ENCODE data around the gene NOVA2. TPM values are rescaled to one million over a fixed set of nuclear protein-coding genes. Genes with fewer than 3 reads are reported as not detected.

NOVA2 gene, protein sequence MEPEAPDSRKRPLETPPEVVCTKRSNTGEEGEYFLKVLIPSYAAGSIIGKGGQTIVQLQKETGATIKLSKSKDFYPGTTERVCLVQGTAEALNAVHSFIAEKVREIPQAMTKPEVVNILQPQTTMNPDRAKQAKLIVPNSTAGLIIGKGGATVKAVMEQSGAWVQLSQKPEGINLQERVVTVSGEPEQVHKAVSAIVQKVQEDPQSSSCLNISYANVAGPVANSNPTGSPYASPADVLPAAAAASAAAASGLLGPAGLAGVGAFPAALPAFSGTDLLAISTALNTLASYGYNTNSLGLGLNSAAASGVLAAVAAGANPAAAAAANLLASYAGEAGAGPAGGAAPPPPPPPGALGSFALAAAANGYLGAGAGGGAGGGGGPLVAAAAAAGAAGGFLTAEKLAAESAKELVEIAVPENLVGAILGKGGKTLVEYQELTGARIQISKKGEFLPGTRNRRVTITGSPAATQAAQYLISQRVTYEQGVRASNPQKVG
- 0.11 and 0.35 TPM in 2 replicates for total RNA-seq (2014; rRNA removed; shearing (Covaris generic))

- Histone ChIP-seq H3K36me3 (replicated peaks; ENCODE audit: control insufficient read depth, insufficient read depth, low read length) (no peaks in the 10 kb centered on the region), H3K27me3 (ENCODE audit: control insufficient read depth, insufficient read depth, low read length) (peaks cover 38% of the 10 kb centered on the region), H3K4me3 (ENCODE audit: insufficient read depth, low read depth, low read length) (peak within 1 kb of the TSS; percentile 55)
- peak; percentile 100 for DNase-seq
These were observed at the start of gene NOVA2 for GRCh38 chr19:45973553-45974338. TSS of gene NOVA2 (minus strand) at chr19:45973865. CDS start at chr19:45973351, 514 bp downstream.

DNA sequence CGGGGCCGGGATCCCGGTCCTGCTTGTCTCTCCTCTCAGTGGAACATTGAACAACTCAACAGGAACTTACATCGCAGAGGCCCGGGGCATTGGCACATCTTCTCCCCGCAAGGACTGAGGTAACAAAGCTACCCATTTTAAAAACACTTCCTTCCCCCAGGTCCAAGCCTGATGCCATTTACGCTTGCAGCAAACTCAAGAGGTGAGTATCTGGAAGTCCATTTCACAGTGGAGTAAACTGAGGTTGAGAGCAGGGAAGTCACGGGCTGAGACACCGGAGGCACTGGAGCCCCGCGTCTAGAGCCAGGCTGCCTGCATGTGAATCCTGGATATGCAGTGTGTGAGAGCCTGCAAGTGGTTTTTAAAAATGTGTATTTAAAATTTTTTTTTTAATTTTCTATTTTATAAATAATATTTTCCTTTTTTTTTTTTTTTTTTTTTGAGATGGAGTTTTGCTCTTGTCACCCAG is 49.7 kb upstream of the NOVA2 start:
- H3K4me3 ChIP-seq (ENCODE audit: insufficient read depth, low read depth, low read length): no peak overlapping the region
- no peaks in the 10 kb centered on the region for H3K27me3 ChIP-seq (ENCODE audit: control insufficient read depth, insufficient read depth, low read length)
- no peaks in the 10 kb centered on the region for H3K36me3 ChIP-seq (replicated peaks; ENCODE audit: control insufficient read depth, insufficient read depth, low read length)
- no peak for DNase-seq

GRCh38 chr19:46022431-46023310 is 49.0 kb upstream of the NOVA2 start, which contains the start of gene PGLYRP1:
TSS of gene PGLYRP1 (minus strand) at chr19:46023053. CDS start at chr19:46023021, 32 bp downstream.
- Histone ChIP-seq H3K27me3 (ENCODE audit: control insufficient read depth, insufficient read depth, low read length) (no peaks in the 10 kb centered on the region), H3K36me3 (replicated peaks; ENCODE audit: control insufficient read depth, insufficient read depth, low read length) (no peaks in the 10 kb centered on the region), H3K4me3 (ENCODE audit: insufficient read depth, low read depth, low read length) (no peak within 1 kb of the TSS)
- DNase-seq: peak; percentile 75

DNA sequence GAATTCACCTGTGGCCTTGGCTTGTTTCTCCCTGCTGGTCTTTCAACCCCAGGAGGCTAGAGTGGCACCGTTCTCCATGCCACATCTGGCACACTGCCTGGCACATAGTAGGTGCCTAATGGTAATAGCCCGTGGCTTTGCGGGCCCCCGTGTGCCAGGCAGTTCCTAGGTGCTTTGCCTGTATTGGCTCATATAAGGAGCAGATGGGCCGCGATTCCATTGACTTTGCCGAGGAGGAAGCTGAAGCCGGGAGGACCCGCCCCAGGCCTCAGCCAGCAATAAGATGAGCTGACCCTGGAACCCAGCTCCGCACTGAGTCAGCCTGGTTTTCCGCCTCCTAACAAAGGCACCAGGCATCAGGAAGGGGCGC is 48.4 kb upstream of the NOVA2 start:
- H3K4me3 ChIP-seq (ENCODE audit: insufficient read depth, low read depth, low read length): no peak overlapping the region
- DNase-seq: no peak
- no peaks in the 10 kb centered on the region for H3K27me3 ChIP-seq (ENCODE audit: control insufficient read depth, insufficient read depth, low read length)
- no peaks in the 10 kb centered on the region for H3K36me3 ChIP-seq (replicated peaks; ENCODE audit: control insufficient read depth, insufficient read depth, low read length)

- peak; percentile 76 for DNase-seq
- Histone ChIP-seq H3K27me3 (ENCODE audit: control insufficient read depth, insufficient read depth, low read length) (peaks cover under 1% of the 10 kb centered on the region), H3K36me3 (replicated peaks; ENCODE audit: control insufficient read depth, insufficient read depth, low read length) (no peaks in the 10 kb centered on the region), H3K4me3 (ENCODE audit: insufficient read depth, low read depth, low read length) (no peak overlapping the region)
These were observed 47.9 kb upstream of the NOVA2 start for GRCh38 chr19:46021531-46022041.

GRCh38 chr19:46020819-46021125 is 47.1 kb upstream of the NOVA2 start:
- DNase-seq: no peak
- Histone ChIP-seq H3K36me3 (replicated peaks; ENCODE audit: control insufficient read depth, insufficient read depth, low read length) (no peaks in the 10 kb centered on the region), H3K4me3 (ENCODE audit: insufficient read depth, low read depth, low read length) (no peak overlapping the region), H3K27me3 (ENCODE audit: control insufficient read depth, insufficient read depth, low read length) (peaks cover 9% of the 10 kb centered on the region)

DNA sequence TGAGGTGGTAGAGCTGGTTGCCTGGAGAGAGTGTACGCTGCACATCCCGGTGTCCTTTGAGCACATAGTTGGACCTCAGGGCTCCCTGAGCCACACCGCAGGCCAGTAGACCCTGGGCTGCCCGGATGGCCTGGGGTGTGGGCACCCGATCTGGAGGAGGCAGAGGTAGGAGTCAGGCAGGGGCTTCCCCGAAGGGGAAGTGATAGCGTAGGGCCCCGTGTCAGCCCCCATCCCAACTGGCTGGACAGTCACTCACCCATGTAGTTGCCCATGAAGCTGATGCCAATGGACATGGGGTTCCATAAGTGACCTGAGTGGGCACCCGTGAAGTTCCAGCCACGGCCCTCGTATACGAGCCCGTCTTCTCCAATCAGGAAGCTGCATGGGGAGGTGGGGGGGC is 45.6 kb upstream of the NOVA2 start:
- Histone ChIP-seq H3K4me3 (ENCODE audit: insufficient read depth, low read depth, low read length) (no peak overlapping the region), H3K27me3 (ENCODE audit: control insufficient read depth, insufficient read depth, low read length) (peaks cover 21% of the 10 kb centered on the region), H3K36me3 (replicated peaks; ENCODE audit: control insufficient read depth, insufficient read depth, low read length) (no peaks in the 10 kb centered on the region)
- DNase-seq: peak; percentile 21

DNA sequence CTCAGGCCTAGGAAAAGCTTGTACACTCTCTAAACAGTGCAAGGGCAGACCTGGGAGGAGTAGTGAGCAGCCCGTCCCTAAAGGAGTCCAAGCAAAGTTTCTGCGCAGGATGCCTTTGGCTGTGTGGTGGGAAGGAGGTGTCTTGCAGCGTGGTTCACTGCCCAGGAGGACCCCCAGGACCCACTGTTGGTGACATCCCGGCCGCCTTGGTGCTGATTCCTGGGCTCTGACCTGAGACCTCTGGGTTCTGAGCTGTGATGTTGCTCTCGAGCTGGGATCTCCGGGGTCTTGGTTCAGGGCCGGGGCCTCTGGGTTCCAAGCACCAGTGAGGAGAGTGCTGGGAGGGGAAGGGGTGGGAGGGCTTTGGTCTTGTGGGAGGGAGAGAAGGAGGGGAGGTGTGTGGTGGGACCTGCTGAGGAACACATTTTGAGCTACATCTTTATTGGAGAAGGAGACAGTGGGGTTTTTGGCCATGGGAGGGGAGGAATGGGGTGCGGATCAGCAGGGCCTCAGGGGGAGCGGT is 45.1 kb upstream of the NOVA2 start:
- Histone ChIP-seq H3K36me3 (replicated peaks; ENCODE audit: control insufficient read depth, insufficient read depth, low read length) (no peaks in the 10 kb centered on the region), H3K4me3 (ENCODE audit: insufficient read depth, low read depth, low read length) (no peak overlapping the region), H3K27me3 (ENCODE audit: control insufficient read depth, insufficient read depth, low read length) (peaks cover 24% of the 10 kb centered on the region)
- DNase-seq: no peak

- DNase-seq: no peak
- H3K36me3 ChIP-seq (replicated peaks; ENCODE audit: control insufficient read depth, insufficient read depth, low read length): no peaks in the 10 kb centered on the region
- H3K4me3 ChIP-seq (ENCODE audit: insufficient read depth, low read depth, low read length): no peak overlapping the region
- peaks cover 24% of the 10 kb centered on the region for H3K27me3 ChIP-seq (ENCODE audit: control insufficient read depth, insufficient read depth, low read length)
These were observed 44.4 kb upstream of the NOVA2 start for GRCh38 chr19:46017874-46018675.

DNA sequence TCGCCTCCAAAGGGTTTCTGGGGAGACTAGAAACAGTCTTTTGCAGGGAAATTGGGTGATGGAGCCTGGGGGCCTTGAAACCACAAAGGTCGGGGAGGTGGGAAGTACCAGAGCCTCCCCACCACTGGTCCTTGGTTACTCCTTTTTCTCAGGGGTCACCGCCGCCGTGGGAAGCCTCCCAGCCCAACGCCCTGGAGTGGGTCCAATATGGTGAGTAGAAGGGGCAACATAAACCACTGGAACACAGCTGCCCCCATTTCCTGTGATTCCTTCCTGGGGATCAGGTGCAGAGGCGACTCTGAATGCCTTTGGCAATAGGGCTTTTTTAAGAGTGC is 43.4 kb upstream of the NOVA2 start:
- no peaks in the 10 kb centered on the region for H3K36me3 ChIP-seq (replicated peaks; ENCODE audit: control insufficient read depth, insufficient read depth, low read length)
- no peak for DNase-seq
- no peak overlapping the region for H3K4me3 ChIP-seq (ENCODE audit: insufficient read depth, low read depth, low read length)
- H3K27me3 ChIP-seq (ENCODE audit: control insufficient read depth, insufficient read depth, low read length): peaks cover 24% of the 10 kb centered on the region

DNA sequence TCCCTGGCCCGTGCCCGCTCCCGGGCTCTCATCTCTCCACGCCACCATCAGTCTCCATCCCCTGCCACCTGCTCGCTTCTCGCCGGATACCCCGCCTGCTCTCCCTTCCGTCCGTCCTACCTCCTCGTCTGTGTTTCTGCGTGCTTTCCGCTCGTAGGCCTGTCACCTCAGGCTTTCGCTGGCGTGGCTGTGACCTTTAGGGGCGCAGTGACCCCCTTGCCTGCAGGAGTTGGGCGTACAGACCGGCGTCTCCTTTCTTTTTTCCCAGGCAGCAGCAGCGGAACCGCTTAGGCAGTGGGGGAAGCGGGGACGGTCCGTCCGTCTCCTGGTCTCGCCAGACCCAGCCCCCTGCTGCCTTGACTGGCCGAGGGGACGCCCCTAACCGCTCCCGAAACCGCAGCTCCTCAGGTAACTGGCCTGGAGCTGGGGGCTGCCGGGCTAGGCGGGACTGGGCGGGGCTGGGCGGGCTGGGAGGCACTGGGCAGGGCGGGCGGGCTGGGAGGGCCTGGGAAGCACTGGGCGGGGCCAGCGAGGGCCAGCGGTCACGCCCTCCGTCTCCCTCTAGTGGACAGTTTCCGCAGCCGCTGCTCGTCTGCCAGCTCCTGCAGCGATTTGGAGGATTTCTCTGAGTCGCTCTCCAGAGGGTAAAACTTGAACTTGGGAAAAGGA is 42.9 kb upstream of the NOVA2 start:
- H3K4me3 ChIP-seq (ENCODE audit: insufficient read depth, low read depth, low read length): peak overlapping the region; percentile 37
- peak; percentile 98 for DNase-seq
- H3K27me3 ChIP-seq (ENCODE audit: control insufficient read depth, insufficient read depth, low read length): peaks cover 24% of the 10 kb centered on the region
- H3K36me3 ChIP-seq (replicated peaks; ENCODE audit: control insufficient read depth, insufficient read depth, low read length): no peaks in the 10 kb centered on the region

DNA sequence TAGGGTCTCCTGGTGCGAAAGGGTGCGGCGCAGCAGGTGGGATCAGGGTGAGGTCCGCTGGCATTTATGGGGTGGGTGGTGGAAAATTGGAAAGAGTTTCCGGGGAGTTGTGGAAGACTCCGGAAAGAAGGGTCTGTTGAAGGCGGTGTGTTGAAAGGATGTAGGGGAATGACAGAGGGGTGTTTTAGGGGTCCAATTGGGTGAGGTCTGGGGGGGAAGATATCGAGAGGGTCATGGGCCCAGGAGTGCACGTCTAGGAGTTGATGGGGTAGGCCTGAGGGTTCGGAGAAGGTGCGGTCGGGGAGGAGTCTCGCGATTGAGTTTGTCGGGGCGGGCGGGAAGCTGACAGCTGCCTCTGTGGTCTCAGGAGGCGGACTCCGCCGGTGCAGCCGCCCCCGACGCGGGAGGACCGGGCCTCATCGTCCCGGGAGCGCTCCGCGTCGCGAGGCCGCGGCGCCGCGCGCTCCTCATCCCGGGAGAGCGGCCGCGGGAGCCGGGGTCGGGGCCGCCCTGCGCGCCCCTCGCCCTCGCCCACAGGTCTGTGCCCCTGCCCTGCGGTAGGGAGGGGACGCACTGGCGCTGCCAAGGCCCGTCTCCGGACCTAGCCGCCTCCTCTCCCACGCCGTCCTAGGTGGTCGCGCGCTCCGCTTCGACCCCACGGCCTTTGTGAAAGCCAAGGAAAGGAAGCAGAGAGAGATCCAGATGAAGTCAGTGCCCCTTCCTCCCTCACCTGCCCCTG is 42.2 kb upstream of the NOVA2 start:
- Histone ChIP-seq H3K4me3 (ENCODE audit: insufficient read depth, low read depth, low read length) (peak overlapping the region; percentile 37; the same call in 1 of the 2 replicates), H3K27me3 (ENCODE audit: control insufficient read depth, insufficient read depth, low read length) (peaks cover 24% of the 10 kb centered on the region), H3K36me3 (replicated peaks; ENCODE audit: control insufficient read depth, insufficient read depth, low read length) (no peaks in the 10 kb centered on the region)
- peak; percentile 74 for DNase-seq
